Measurements from ENCODE around the gene CUL5. TPM values are rescaled to one million over a fixed set of nuclear protein-coding genes. Genes with fewer than 3 reads are reported as not detected.

CUL5 gene
- total RNA-seq, 1 donor from 2014 or later = 30.0 TPM

DNA sequence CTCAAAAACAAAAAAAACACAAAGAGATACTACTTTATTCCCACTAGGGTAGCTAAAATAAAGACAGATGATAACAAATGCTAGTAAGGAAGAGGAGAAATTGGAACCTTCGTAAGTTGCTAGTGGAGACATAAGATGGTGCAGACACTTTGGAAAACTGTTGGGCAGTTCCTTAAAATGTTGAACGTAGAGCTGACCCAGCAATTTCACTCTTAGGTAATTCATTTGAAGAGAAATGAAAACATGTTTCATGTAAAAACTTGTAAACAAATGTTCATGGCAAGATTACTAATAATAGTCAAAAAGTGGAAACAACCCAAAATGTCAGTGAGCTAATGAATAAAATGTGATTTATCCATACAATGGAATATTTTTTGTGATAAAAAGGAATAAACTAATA is 83.4 kb downstream of the CUL5 start:
- TF ChIP-seq, protein P1, sequence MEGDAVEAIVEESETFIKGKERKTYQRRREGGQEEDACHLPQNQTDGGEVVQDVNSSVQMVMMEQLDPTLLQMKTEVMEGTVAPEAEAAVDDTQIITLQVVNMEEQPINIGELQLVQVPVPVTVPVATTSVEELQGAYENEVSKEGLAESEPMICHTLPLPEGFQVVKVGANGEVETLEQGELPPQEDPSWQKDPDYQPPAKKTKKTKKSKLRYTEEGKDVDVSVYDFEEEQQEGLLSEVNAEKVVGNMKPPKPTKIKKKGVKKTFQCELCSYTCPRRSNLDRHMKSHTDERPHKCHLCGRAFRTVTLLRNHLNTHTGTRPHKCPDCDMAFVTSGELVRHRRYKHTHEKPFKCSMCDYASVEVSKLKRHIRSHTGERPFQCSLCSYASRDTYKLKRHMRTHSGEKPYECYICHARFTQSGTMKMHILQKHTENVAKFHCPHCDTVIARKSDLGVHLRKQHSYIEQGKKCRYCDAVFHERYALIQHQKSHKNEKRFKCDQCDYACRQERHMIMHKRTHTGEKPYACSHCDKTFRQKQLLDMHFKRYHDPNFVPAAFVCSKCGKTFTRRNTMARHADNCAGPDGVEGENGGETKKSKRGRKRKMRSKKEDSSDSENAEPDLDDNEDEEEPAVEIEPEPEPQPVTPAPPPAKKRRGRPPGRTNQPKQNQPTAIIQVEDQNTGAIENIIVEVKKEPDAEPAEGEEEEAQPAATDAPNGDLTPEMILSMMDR (IDR thresholded peaks at IDR 0.05) = no peak
- H3K27ac Mint-ChIP-seq (ENCODE audit: unreplicated experiment) = no peak overlapping the region
- peaks cover 19% of the 10 kb centered on the region for H3K36me3 Mint-ChIP-seq (ENCODE audit: low read depth)
- H3K4me3 Mint-ChIP-seq (ENCODE audit: unreplicated experiment) = no peak overlapping the region
- H3K4me1 Mint-ChIP-seq (ENCODE audit: low read depth) = no peaks in the 10 kb centered on the region
- H3K27me3 Mint-ChIP-seq (ENCODE audit: low read depth) = no peaks in the 10 kb centered on the region
- DNase-seq (ENCODE audit: low spot score) = no peak
- H3K9me3 Mint-ChIP-seq (ENCODE audit: low read depth) = no peaks in the 10 kb centered on the region

DNA sequence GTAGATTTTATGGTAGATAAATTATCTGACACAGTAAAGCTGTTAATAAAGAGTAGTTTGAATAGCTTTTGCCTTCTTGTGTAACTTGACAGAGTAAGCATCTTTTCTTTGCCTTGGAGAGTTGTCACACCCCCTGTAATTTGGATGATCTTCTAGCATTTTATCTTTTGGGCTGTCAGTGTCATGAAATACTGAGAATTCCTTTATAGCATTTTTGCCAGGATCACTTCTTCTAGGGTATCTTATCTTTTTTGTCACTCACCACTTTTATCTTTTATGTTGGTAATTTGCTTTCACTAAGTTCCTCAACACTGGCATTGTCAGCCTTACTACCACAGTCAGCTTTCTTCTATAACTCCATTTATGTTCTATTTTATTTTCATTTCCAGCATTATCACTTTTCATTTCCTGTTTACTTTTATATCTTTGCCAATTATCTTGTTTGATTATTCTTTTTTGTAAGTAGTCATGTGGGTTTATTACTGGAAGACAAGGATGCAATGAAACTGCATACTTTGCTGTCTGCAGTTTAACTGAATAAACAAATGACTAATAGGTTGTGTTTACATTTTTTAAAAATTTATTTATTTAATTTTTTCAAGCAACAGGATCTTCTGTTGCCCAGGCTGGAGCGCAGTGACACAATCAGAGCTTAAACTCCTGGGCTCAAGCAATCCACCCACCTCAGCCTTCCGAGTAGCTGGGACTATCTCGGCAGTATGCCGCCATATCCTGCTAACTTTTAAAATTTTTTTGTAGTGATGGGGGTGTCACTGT is 84.6 kb downstream of the CUL5 start:
- TF ChIP-seq, protein P1 (IDR thresholded peaks at IDR 0.05) = no peak
- Mint-ChIP-seq H3K4me1 (ENCODE audit: low read depth) (no peaks in the 10 kb centered on the region), H3K36me3 (ENCODE audit: low read depth) (peaks cover 25% of the 10 kb centered on the region), H3K27ac (ENCODE audit: unreplicated experiment) (peak overlapping the region; percentile 0), H3K27me3 (ENCODE audit: low read depth) (no peaks in the 10 kb centered on the region), H3K4me3 (ENCODE audit: unreplicated experiment) (no peak overlapping the region), H3K9me3 (ENCODE audit: low read depth) (no peaks in the 10 kb centered on the region)
- DNase-seq (ENCODE audit: low spot score) = no peak

DNA sequence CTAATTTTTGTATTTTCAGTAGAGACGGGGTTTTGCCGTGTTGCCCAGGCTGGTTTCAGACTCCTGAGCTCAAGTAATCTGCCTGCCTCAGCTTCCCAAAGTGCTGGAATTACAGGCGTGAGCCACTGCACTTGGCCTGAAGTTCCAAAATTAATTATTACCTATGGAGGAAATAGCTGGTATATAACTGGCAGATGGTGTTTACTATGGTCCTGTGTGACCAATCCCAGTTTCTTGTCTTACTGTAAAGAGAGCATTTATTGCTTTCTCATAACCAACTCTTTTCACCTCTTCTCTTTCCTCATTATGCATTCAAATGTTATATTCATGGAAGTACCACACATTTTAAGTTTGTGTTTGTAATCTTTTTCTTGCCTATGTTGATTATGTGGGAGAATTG is 88.5 kb downstream of the CUL5 start:
- TF ChIP-seq, protein P1 (IDR thresholded peaks at IDR 0.05) = no peak
- H3K9me3 Mint-ChIP-seq (ENCODE audit: low read depth) = no peaks in the 10 kb centered on the region
- no peaks in the 10 kb centered on the region for H3K4me1 Mint-ChIP-seq (ENCODE audit: low read depth)
- no peaks in the 10 kb centered on the region for H3K27me3 Mint-ChIP-seq (ENCODE audit: low read depth)
- peaks cover 18% of the 10 kb centered on the region for H3K36me3 Mint-ChIP-seq (ENCODE audit: low read depth)
- no peak overlapping the region for H3K27ac Mint-ChIP-seq (ENCODE audit: unreplicated experiment)
- H3K4me3 Mint-ChIP-seq (ENCODE audit: unreplicated experiment) = no peak overlapping the region
- DNase-seq (ENCODE audit: low spot score) = no peak

DNA sequence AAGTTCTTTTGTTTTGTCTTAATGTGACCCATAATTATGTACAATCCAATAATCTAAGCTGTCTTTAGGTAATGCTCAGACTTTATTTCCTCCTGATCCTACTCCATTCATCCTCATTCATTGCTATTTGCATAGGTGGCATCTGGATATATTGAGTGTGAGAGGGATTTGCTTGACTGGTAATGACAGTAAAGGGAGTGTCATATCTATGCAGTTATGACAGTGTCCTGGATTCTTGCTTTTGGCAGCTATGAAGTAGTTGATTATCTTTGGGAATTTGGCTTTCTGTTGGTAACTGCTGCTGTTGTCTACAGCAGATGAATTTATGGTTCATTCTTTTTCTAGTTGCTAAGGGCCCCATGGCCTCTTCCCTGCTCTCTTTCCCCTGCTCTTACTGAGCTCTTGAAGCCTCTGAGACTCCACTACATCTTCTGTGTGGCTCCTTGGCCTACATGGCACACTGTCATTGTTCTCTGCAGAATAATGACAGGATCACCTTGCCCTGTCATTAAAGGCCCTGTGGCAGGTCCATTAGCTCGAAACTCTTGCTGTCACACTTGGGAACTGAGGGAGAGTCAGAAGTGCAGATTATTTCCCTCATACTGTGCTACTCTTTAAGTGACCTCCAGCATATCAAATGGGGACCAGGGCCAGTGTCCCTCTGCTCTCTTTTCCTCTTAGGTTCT is 92.5 kb downstream of the CUL5 start:
- Mint-ChIP-seq H3K27ac (ENCODE audit: unreplicated experiment) (no peak overlapping the region), H3K9me3 (ENCODE audit: low read depth) (no peaks in the 10 kb centered on the region), H3K4me1 (ENCODE audit: low read depth) (no peaks in the 10 kb centered on the region), H3K4me3 (ENCODE audit: unreplicated experiment) (no peak overlapping the region), H3K36me3 (ENCODE audit: low read depth) (peaks cover 14% of the 10 kb centered on the region), H3K27me3 (ENCODE audit: low read depth) (no peaks in the 10 kb centered on the region)
- DNase-seq (ENCODE audit: low spot score) = no peak
- TF ChIP-seq, protein P1 (IDR thresholded peaks at IDR 0.05) = no peak

DNA sequence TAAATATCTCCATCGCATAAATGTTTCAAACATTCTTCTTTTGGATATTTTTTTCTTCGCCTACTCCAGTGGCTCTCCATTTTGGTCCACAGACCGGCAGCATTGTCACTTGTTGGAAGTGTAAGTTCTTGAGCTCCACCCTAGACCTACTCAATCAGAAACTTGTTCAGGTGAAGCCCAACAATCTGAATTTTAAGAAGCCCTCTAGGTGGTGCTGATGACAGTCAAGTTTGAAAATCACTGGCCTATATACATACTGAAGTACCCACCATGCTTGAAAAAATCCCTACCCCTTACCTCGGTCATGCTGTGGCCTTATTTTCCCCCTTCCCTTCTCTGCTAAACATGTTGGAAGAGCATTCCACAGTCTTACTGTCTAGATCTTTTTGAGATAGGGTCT is 102.4 kb downstream of the CUL5 start:
- TF ChIP-seq, protein P1 (IDR thresholded peaks at IDR 0.05) = no peak
- H3K9me3 Mint-ChIP-seq (ENCODE audit: low read depth) = no peaks in the 10 kb centered on the region
- no peak overlapping the region for H3K27ac Mint-ChIP-seq (ENCODE audit: unreplicated experiment)

More for the DNA sequence above, 102.4 kb downstream of the CUL5 start:
- Mint-ChIP-seq H3K4me3 (ENCODE audit: unreplicated experiment) (no peak overlapping the region), H3K36me3 (ENCODE audit: low read depth) (peaks cover 8% of the 10 kb centered on the region), H3K4me1 (ENCODE audit: low read depth) (peaks cover 6% of the 10 kb centered on the region), H3K27me3 (ENCODE audit: low read depth) (no peaks in the 10 kb centered on the region)
- no peak for DNase-seq (ENCODE audit: low spot score)
